Kidney capillary endothelial cell (primary cell): ENCODE results near the gene MYCBPAP.

ENCODE experiments used
- DNase-seq: peaks from one replicate; pipeline ENCODE4 v3.0.0-alpha.2; 2018; ENCODE audit warnings: low spot score

Gene MYCBPAP

DNA sequence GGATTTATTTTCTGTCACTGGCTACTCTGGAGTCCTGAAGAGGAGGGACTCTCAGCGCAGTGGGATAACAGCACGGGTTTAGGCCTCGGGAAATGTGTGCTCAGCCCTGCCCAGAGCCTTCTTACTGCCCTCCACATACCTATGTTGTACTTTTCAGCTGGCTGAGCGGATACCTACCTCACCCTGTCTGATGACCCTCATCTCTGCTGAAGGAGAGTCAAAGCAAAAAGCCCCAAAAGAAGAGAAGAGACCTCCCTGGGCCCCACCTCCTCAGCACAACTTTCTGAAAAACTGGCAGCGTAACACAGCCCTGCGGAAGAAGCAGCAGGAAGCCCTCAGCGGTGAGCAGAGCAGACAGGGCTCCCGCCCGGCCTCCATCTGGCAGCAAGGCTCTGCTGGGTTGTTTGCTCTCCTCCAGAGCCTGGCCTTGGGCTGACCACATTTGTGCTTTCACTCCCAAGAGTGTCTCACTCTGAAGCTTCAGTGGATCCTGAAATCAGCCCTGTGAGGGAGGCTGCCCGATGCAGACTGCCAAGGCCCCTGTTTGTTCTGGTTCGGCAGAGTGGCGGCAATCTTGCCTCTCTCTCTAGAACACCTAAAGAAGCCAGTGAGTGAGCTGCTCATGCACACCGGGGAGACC, 10.3 kb downstream of the MYCBPAP start:
- DNase-seq, result no peak

- peak; percentile 64 for DNase-seq
Measured at GRCh38 chr17:50519141-50519834, 11.0 kb downstream of the MYCBPAP start.

GRCh38 chr17:50520483-50520882, 12.2 kb downstream of the MYCBPAP start:
- no peak for DNase-seq

GRCh38 chr17:50521514-50521913, 13.3 kb downstream of the MYCBPAP start:
- DNase-seq, result no peak

DNA sequence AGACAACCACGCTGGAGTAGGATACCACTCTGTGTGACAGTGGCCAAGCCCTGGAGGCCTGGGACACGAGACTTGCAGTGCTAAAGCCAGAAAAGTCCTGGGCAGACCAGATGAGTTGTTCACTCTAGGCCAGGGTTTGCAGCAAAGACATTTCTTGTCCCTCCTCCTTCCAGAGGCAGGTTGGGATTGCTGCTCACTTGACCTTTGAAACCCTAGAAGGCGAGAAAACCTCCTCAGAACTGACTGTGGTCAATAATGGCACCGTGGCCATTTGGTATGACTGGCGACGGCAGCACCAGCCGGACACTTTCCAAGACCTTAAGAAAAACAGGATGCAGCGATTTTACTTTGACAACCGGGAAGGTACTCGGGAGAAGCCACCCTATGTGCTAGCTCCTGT, 14.5 kb downstream of the MYCBPAP start:
- DNase-seq, result no peak

GRCh38 chr17:50523208-50523607, 15.0 kb downstream of the MYCBPAP start:
- no peak for DNase-seq

GRCh38 chr17:50524838-50525237, 16.6 kb downstream of the MYCBPAP start:
- no peak for DNase-seq

DNA sequence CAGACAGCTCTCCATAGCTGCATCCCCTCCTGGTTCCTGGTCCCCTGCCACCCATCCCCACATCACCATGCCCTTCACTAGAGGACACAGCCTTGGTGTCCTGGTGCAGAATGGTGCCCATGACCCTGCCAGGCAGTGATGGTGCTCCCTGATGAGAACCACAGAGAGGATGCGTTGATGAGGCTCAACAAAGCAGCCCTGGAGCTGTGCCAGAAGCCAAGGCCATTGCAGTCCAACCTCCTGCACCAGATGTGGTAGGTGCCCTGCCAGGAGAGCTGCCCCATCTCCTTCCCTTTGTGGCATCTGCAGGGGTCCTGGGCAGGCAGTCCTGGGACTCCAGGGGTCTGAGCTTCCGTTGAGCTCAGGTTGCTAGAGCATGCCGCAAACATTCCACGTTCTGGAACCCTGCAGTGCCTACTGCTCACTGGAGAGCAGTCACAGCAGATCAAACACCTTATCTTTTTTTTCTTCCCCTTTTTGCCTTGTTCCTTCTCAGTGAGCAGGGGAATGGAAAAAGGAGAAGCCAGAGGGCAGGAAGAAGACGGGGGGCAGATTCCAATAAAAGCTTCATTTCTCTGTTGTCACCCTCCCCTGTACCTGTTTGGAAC, 19.0 kb downstream of the MYCBPAP start:
- no peak for DNase-seq

DNA sequence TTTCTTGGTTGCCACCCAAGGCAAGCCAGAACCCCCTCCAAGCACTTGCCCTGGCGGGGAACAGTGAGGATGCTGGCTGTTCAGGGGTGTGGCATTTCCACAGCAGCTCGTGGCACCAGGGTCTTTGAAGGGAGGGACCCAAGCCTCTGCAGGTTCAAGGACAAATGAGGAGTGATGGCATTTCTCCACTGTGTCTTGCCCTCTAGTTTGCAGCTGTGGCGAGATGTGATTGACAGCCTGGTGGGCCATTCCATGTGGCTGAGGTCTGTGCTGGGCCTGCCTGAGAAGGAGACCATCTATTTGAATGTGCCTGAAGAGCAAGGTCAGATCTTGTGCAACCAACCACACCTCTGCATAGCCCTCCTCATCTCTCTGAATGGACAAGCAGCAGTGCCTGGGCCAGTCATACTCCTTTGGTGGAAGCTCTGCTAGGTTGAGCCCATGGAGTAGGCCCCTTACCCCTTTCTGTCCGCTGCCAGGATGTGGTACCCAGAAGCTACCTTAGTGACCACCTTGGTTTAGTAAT, 19.8 kb downstream of the MYCBPAP start:
- no peak for DNase-seq

DNA sequence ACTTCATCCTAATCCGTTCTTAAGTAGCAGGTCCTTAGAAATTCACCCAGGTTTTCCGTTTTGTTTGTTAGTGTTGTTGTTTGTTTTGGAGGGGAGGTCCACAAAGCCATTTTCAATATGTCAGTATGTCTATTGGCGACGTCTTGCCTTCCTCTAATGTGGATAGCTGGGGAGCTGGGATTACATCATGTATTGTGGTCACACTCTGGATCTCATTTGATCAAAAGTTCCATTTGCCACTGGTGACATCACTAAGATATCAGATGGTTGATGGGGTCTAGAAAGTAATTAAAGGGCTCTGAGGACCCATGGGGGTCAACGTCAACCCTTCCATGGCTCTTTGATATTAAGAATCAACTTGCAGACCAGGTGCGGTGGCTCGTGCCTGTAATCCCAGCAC, 21.6 kb downstream of the MYCBPAP start:
- no peak for DNase-seq

DNA sequence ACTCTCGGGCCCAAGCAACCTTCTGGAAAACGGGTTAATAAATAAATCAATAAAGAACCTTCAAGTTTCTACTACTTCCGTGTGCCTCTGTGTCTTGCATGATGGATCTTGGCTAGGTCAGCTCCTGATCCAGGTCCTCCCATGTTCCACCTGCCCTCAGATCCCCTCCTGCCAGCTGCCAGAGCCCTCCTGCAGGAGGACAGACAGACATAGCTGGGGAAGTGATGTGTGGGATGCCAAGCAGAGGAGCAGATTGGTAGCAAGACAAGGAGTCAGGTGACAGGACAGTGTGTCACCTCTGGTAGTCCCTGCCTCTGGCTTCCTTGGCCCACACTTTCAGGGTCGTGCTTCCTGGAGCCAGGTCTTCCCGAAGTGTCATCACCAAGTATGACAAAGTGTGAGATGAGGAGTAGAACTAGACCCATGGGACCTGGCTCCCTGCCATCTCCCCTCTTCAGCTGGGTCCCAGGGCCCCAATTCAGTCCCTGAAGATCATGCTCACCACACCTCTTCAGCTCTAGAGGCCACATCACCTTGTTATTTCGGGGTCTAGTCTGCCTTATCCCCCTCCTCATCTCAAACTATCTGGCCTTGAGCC, 23.3 kb downstream of the MYCBPAP start:
- no peak for DNase-seq

DNA sequence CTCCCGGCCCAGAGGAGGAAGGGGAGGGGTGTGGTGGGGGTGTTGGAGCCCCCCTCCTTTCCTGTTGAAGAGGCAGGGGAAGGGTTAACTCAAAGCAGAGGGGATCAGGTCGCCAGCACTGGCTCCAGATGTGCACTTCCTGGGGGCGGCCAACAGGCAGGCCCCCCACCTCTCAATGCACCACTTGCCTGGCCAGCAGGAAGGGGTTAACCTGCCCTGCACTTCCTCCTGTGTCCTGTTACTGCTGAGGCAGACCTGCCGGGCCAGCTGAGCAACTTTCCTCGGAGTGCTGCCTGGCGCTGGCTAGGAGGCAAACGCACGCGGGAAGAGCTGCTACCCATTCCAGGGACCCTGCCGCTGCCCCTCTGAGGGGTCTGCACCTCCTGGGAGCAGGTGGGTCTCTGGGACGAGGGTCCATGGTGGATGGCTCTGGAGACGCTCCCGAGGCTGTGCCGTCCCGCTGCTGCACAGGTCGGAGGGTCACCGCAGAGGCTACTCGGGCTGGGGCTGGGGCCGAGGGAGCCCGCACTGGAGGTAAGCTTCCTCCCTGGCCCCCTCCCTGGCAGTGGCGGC, 24.3 kb downstream of the MYCBPAP start, which contains the start of gene EPN3:
Gene EPN3 (plus strand): TSS at position 284 of the 573 bp plus-strand sequence. CDS start 3,822 bp downstream, outside the sequence.
- no peak for DNase-seq

DNA sequence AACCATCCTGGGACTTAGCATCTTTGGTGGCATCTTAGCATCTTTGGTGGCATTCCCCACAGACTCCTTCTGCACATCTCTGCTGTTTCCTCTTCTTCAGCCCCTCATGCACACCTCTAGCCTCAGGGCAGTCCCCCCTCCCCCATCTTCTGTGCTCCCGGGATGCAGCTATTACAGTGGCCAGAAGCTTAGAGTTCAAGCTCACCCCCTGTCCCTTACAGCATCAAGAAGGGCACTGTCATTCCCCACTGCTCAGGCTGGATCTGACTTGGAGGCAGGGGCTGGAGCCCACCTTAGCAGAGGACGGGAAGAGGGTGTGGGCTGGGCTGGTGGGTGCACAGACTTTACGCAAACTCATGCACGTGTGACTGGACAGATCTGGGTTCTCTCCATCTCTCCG, 24.9 kb downstream of the MYCBPAP start:
- no peak for DNase-seq

DNA sequence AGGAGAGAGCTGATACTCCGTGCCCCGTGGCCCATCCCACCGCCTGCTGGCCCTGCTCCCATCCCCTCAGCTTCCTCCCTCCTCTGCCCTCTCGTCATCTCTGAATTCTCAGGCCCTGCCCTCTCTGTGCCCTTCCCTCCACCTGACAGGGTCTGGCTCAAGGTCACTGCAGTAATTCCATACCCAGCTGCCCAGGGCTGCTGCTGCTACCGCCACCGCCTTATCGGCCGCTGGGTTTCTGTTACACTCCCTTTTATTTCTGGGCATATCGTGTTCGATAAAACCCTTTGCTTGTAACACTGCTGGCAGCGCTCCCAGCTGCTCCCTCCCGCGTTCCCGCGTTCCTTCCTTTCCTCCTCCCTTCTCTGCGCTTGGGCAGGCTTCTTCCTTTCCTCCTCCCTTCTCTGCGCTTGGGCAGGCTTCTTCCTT, 25.5 kb downstream of the MYCBPAP start:
- DNase-seq, result no peak

- no peak for DNase-seq
Measured at GRCh38 chr17:50534222-50534978, 26.2 kb downstream of the MYCBPAP start.

DNA sequence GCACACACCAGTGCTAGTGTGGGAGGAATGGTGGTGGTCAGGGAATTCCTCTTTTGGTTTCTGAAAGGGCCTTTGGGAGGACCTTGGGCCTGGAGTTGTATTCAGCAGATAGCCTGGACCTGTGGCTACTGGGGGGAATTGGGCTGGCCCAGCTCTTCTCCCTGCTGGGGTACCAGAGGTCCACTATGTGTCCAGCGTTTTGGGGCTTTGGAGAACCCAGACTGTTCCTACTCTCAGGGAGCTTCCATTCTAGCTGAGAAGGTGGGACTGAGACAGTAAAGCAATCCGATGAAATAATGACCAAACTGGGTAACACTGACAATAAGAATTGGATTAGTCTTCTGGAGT, 26.7 kb downstream of the MYCBPAP start:
- no peak for DNase-seq

- no peak for DNase-seq
Measured at GRCh38 chr17:50535407-50535806, 27.2 kb downstream of the MYCBPAP start.

- no peak for DNase-seq
Measured at GRCh38 chr17:50536683-50537646, 28.7 kb downstream of the MYCBPAP start.

DNA sequence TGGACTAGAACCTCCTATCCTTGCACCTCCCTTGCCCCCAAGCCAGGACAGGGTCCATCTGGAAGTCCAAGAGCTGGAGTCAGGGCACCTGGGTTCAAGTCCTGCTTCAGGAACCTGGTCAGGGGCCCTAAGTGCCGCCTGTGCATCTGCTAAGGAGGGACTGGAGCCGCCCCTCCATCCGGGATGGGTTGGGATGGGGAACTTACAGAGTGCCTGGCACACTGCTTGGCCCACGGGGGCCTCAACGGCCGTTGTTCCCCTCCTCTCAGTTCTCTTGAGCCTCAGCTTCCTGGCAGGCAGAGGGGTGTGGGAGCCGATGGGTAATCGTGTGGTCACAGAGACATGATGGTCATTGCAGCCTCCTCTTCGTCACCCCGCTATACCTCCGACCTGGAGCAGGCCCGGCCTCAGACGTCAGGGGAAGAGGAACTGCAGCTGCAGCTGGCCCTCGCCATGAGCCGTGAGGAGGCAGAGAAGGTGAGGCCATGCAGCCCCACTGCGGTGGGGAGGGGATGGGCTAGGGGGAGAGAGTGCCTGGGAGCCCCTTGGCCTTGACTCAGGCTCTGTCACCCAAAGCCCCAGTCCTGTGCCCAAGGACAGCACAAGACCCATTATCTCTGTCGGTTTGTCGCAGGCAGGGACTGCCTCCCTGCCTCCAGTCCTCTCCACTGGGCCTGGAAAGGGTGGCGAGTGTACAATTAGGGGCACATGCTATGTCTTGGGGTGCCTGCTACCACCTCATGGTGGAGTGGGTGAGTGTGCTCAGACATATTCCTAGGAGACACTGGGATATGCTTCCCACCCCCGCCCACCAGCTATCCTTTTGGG, 29.7 kb downstream of the MYCBPAP start:
- DNase-seq, result no peak
